Right atrium auricular region (tissue), 2 donors: ENCODE results near the gene APCDD1L. TPM values are rescaled to one million over a fixed set of nuclear protein-coding genes. Genes with fewer than 3 reads are reported as not detected.

Experiments
- DNase-seq: peaks from one replicate; pipeline ENCODE4 v3.0.0-alpha.2; 2019; ENCODE audit warnings: low spot score
- H3K27ac ChIP-seq, 2 donors: fragments of 200-600 bp; sonication (generic); 1 replicate in 1 of 2; 2 replicates in 1 of 2; pipeline ENCODE4 v1.5.1; 2016 to 2019
- H3K27me3 ChIP-seq, 2 donors: fragments of 200-600 bp; sonication (generic); one replicate each; pipeline versions ENCODE4 v1.5.1 to v1.6.0; 2017 to 2019
- H3K36me3 ChIP-seq: fragments of 200-600 bp; sonication (generic); one replicate; pipeline ENCODE4 v1.5.1; 2016
- H3K4me1 ChIP-seq, 2 donors: fragments of 200-600 bp; sonication (generic); one replicate each; pipeline versions ENCODE4 v1.5.1 to v1.6.0; 2017 to 2019
- H3K4me3 ChIP-seq, 2 donors: fragments of 200-600 bp; sonication (generic); 1 replicate in 1 of 2; 2 replicates in 1 of 2; pipeline ENCODE4 v1.5.1; 2017 to 2019; ENCODE audit warnings: mild to moderate bottlenecking in 1 of 2, moderate library complexity in 1 of 2
- H3K9me3 ChIP-seq, 2 donors: fragments of 200-600 bp; sonication (generic); one replicate each; pipeline ENCODE4 v1.5.1; 2019
- total RNA-seq, 2 donors: library from RNA; depleted of rRNA; stranded (reverse); fragments of >200 nt; gene quantifications; one replicate each; pipeline ENCODE4 v1.1.0, GENCODE V29; 2016
- TF ChIP-seq, protein P1 (sequence below), 2 donors: fragments of 200-600 bp; sonication (generic); IDR thresholded peaks; one replicate each; pipeline ENCODE4 v1.5.1; 2019; ENCODE audit warnings: antibody characterized with exemption in 2 of 2

The APCDD1L gene
- total RNA-seq, 2 donors from 2014 or later, result 0.89 to 1.5 TPM

DNA sequence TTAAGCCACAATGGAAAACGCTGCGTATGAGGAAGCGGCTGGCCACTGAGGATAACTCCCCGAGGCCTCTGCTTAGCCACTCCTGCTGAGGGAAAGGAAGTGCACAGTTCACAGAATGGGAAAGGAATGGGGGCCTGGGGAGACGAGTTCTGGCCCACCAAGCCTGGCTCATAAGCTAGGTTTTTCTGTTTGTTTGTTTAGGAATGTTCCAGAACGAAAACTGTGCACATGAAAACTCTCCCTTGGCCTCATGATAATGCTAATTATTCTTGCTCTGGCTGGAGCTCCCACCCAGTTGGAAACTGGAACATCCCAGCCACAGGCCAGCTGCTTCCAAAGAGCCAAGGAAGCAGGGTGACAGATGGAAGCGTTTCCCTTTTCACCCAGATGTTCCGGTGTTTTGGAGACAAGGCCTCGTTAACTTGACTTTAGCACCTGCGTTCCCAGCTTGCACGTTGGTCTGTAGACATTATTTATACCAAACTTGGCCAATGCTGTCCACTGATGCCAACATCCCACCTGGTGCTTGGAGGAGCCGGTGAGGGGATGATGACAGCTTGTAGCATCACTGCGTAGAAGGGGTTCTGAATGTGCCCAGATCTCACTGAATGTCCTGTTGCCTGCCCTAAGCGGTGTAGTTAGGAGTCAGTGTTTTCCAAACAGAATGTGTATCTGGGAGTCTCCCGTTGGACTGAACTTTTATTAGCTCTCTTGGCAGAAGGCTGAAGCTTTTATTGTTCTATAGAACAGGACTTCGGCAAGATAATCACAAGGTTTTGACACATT, 34.5 kb downstream of the APCDD1L start:
- H3K4me3 ChIP-seq, result no peak overlapping the region
- DNase-seq, result no peak
- H3K27me3 ChIP-seq, result no peaks in the 10 kb centered on the region
- peaks cover 0 to 27% of the 10 kb centered on the region in 2 donors for H3K9me3 ChIP-seq
- H3K27ac ChIP-seq, result no peak overlapping the region
- H3K4me1 ChIP-seq, result no peaks in the 10 kb centered on the region
- TF ChIP-seq, protein P1, sequence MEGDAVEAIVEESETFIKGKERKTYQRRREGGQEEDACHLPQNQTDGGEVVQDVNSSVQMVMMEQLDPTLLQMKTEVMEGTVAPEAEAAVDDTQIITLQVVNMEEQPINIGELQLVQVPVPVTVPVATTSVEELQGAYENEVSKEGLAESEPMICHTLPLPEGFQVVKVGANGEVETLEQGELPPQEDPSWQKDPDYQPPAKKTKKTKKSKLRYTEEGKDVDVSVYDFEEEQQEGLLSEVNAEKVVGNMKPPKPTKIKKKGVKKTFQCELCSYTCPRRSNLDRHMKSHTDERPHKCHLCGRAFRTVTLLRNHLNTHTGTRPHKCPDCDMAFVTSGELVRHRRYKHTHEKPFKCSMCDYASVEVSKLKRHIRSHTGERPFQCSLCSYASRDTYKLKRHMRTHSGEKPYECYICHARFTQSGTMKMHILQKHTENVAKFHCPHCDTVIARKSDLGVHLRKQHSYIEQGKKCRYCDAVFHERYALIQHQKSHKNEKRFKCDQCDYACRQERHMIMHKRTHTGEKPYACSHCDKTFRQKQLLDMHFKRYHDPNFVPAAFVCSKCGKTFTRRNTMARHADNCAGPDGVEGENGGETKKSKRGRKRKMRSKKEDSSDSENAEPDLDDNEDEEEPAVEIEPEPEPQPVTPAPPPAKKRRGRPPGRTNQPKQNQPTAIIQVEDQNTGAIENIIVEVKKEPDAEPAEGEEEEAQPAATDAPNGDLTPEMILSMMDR (IDR thresholded peaks at IDR 0.05), result no peak
- H3K36me3 ChIP-seq, result no peaks in the 10 kb centered on the region

DNA sequence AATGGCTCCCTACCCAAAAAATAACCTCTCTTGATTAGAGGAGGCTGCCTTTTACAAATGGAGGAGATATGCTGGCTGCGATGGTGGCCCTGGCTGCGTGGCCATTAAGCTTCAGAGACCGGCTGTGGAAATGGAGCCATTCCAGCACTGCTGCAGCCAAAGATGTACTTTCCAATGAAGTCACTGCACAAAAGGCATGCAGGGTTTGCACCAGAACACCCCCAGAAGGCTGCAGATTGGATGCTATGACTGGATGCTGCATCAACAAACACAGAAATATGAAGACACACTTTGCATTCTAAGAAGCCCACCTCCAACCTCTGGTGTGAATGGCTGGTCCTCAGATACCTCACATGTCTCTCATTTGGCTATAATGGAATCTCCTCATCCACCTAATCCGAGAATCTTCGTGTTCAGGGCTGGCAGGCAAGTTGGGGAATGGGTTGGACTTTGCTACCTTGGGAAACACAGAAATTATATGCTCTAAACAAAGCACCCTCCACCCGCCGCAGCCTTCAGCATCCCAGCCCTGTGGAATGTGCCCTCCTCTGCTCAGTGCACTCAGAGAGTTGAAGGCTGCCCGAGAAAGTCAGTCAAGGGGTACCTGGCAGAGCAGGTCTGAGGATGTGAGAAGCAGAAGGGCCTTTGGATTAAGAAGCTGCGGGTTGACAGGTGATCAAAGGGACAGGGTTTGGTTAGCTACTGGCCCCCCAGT, 35.3 kb downstream of the APCDD1L start:
- DNase-seq, result no peak

DNA sequence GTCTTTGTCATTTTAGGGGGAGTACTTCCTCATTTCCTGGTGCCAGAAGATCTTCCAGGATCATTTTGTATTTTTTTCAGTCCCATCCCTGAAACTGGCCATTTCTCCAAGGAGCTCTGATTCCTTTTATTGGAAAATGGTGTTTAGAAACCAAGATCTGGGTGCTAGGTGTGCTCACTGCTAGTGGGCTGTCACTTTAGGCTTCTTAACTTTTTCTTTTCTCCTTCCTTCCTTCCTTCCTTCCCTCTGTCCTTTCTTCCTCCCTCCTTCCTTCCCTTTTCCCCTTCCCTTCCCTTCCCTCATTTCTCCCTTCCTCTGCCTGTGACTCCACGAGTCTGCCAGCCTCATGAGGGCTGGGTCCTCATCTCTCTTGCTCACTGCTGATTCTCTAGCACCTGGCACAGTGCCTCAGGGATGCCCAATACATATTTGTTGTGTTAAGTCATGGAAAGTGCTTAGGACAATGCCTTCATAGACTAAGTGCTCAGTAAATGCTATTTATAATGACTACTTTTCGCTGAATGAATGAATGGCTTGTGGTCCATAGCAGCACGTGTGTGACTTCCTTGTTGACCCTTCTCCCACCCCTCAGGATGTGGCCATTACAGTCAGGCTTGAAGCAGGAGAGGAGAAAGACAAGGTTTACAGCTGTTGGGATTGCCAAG, 36.9 kb downstream of the APCDD1L start:
- DNase-seq, result no peak
- no peaks in the 10 kb centered on the region for H3K36me3 ChIP-seq
- H3K9me3 ChIP-seq, result peaks cover 0 to 20% of the 10 kb centered on the region in 2 donors
- H3K27me3 ChIP-seq, result no peaks in the 10 kb centered on the region
- H3K4me3 ChIP-seq, result no peak overlapping the region
- H3K4me1 ChIP-seq, result no peaks in the 10 kb centered on the region
- H3K27ac ChIP-seq, result no peak overlapping the region
- TF ChIP-seq, protein P1 (IDR thresholded peaks at IDR 0.05), result no peak

More for the DNA sequence above, 35.3 kb downstream of the APCDD1L start:
- no peaks in the 10 kb centered on the region for H3K36me3 ChIP-seq
- H3K4me3 ChIP-seq, result no peak overlapping the region
- H3K4me1 ChIP-seq, result no peaks in the 10 kb centered on the region
- H3K9me3 ChIP-seq, result peaks cover 0 to 20% of the 10 kb centered on the region in 2 donors
- TF ChIP-seq, protein P1 (IDR thresholded peaks at IDR 0.05), result no peak
- H3K27me3 ChIP-seq, result no peaks in the 10 kb centered on the region
- no peak overlapping the region for H3K27ac ChIP-seq

DNA sequence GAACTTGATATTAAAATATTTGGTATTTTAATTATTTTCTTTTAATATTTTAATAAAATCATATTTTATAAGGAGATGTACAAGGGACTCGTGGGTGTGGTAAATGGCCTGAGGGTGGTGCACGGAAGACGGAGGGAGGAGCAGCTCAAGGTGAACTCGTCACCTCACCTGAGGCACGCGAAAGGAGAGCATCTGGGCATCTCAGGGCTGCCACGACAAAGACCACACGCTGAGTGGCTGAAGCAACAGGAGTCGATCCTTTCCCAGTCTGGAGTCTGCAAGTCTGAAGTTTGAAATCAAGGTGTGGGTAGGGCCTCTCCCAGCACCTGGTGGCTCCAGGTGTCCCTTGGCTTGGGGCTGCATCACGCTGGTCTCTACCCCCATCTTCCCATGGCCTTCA, 39.7 kb downstream of the APCDD1L start:
- no peak overlapping the region for H3K4me3 ChIP-seq
- no peaks in the 10 kb centered on the region for H3K27me3 ChIP-seq
- peak; percentile 48 for DNase-seq
- no peaks in the 10 kb centered on the region for H3K36me3 ChIP-seq
- TF ChIP-seq, protein P1 (IDR thresholded peaks at IDR 0.05), result no peak
- peaks cover 0 to 6% of the 10 kb centered on the region in 2 donors for H3K4me1 ChIP-seq
- no peak overlapping the region for H3K27ac ChIP-seq
- peaks cover 0 to 20% of the 10 kb centered on the region in 2 donors for H3K9me3 ChIP-seq

DNA sequence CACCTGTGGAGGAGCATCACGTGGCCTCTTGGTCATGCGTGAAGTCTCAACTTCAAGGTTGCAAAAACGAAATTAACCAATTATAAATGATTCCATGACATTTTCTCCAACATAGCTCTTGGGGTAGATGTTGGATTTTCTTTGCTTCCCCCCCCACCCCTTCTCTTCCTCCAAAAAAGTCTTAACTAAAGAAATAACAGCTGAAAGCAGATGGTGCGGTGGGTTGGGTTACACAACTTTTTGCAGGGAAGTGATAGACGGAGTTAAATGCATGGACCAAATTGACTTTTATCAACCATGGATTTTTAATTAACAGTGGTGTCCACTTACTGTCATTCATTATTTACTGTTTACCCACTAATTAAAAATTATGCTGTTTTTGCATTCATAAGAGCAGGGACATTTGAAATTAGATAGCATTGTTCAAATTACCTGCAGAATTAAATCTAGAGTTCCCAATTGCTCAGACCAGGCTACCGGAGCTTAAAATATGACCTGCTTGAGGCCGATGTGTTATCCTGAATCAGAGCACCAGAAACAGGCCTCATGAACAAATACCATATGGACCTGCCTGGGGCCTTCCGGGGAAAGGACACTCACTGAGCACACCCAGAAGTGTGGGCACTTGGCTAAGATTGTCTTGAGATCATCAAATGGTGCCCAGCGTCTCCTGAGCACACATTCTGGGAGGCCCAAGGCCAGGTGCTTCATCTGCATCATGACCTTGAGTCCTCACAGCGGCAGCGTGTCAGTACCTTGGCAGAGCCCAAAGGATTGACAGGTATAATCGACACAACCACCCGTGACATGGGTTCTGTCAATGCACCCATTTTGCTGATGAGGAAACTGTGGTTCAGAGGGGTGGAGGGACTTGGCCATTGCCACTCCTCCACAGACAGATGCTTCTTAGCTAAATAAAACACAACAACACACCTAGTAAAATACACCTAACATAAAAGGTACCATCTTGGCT, 41.5 kb downstream of the APCDD1L start:
- no peak overlapping the region for H3K27ac ChIP-seq
- H3K36me3 ChIP-seq, result no peaks in the 10 kb centered on the region
- TF ChIP-seq, protein P1 (IDR thresholded peaks at IDR 0.05), result no peak
- H3K27me3 ChIP-seq, result no peaks in the 10 kb centered on the region
- peaks cover 0 to 6% of the 10 kb centered on the region in 2 donors for H3K4me1 ChIP-seq
- H3K4me3 ChIP-seq, result no peak overlapping the region
- H3K9me3 ChIP-seq, result peaks cover 0 to 15% of the 10 kb centered on the region in 2 donors
- peak; percentile 32 for DNase-seq
